Stomach (tissue), 9 donors: Measurements from ENCODE around the gene NCOR1. TPM values are rescaled to one million over a fixed set of nuclear protein-coding genes. Genes with fewer than 3 reads are reported as not detected.
A peak's percentile ranks its signal among the peaks of the same experiment; 100 is the strongest.

Source experiments
- DNase-seq, 2 donors: peaks; one replicate each; pipeline versions ENCODE4 v3.0.0 to v3.0.0-alpha.2; 2013 to 2019
- H3K27ac ChIP-seq, 5 donors: fragments of 200-600 bp in 4 of 5; sonication (generic) in 4 of 5; one replicate each; pipeline ENCODE4 v1.5.1; 2013 to 2019; ENCODE audit warnings: mild to moderate bottlenecking in 1 of 5, moderate library complexity in 1 of 5
- H3K27me3 ChIP-seq, 3 donors: fragments of 200-600 bp; sonication (generic); one replicate each; pipeline ENCODE4 v1.5.1; 2017 to 2019; ENCODE audit warnings: mixed run types in 1 of 3
- H3K36me3 ChIP-seq, 4 donors: fragments of 200-600 bp; sonication (generic); 1 replicate in 3 of 4; 2 replicates in 1 of 4; pipeline ENCODE4 v1.5.1; 2016 to 2019
- H3K4me1 ChIP-seq, 4 donors: fragments of 200-600 bp; sonication (generic); one replicate each; pipeline ENCODE4 v1.5.1; 2016 to 2019
- H3K4me3 ChIP-seq, 4 donors: fragments of 200-600 bp; sonication (generic) in 3 of 4; one replicate each; pipeline ENCODE4 v1.5.1; 2016 to 2019; ENCODE audit warnings: mild to moderate bottlenecking in 1 of 4
- H3K9me3 ChIP-seq, 4 donors: fragments of 200-600 bp; sonication (generic); one replicate each; pipeline ENCODE4 v1.5.1; 2016 to 2019
- EP300 ChIP-seq: sonication (generic); formaldehyde crosslinking; IDR thresholded peaks from one replicate; pipeline ENCODE4 v1.6.1; 2017; ENCODE audit warnings: antibody characterized with exemption
- POLR2A ChIP-seq, 4 donors: fragments of 450-650 bp; IDR thresholded peaks; one replicate each; pipeline ENCODE4 v1.6.1; 2016; ENCODE audit warnings: antibody characterized with exemption in 4 of 4, control low read depth in 2 of 4, mild to moderate bottlenecking in 1 of 4, moderate library complexity in 1 of 4
- POLR2AphosphoS5 ChIP-seq, 3 donors: sonication (generic); formaldehyde crosslinking; IDR thresholded peaks; one replicate each; pipeline ENCODE4 v1.6.1; 2016; ENCODE audit warnings: antibody characterized with exemption in 3 of 3
- WGBS, 5 donors: extraction: QIAGEN DNeasy Blood & Tissue Kit in 3 of 5; methylation state at CpG; one replicate each; pipeline versions ENCODE4 v1.1.5 to v1.1.7; 2013 to 2018; 5-methylcytosine and 5-hydroxymethylcytosine counted together
- intact Hi-C: fragments of 100-400 bp; cut with DNase I; formaldehyde crosslinking; loops from one replicate; pipeline ENCODE4 v1.15.1; 2023; ENCODE audit warnings: low total_unique reads
- polyA plus RNA-seq, 3 donors: library from polyadenylated mRNA; stranded (reverse); fragments of 200-250 nt; gene quantifications; one replicate each; pipeline ENCODE4 v1.2.3, GENCODE V29; 2013
- total RNA-seq, 5 donors: library from RNA; depleted of rRNA; stranded (reverse); fragments of >200 nt; gene quantifications; one replicate each; pipeline versions ENCODE4 v1.1.0 to v1.2.3, GENCODE V29; 2014 to 2016
- TF ChIP-seq, protein P1 (sequence below), 7 experiments: fragments of 450-650 bp in 4 of 7; fragments of 200-600 bp in 3 of 7; sonication (generic) in 3 of 7; IDR thresholded peaks; one replicate each; pipeline ENCODE4 v1.5.1; 2016 to 2019; ENCODE audit warnings: antibody characterized with exemption in 7 of 7, control low read depth in 2 of 7, mild to moderate bottlenecking in 1 of 7
- donor health status: healthy with polysubstance abuse.
- donor health status: Bipolar disorder and iron deficiency.
- donor health status: healthy.

The NCOR1 gene
- total and polyA plus RNA-seq, 8 donors: 28.7 to 444 (median 255) TPM

DNA sequence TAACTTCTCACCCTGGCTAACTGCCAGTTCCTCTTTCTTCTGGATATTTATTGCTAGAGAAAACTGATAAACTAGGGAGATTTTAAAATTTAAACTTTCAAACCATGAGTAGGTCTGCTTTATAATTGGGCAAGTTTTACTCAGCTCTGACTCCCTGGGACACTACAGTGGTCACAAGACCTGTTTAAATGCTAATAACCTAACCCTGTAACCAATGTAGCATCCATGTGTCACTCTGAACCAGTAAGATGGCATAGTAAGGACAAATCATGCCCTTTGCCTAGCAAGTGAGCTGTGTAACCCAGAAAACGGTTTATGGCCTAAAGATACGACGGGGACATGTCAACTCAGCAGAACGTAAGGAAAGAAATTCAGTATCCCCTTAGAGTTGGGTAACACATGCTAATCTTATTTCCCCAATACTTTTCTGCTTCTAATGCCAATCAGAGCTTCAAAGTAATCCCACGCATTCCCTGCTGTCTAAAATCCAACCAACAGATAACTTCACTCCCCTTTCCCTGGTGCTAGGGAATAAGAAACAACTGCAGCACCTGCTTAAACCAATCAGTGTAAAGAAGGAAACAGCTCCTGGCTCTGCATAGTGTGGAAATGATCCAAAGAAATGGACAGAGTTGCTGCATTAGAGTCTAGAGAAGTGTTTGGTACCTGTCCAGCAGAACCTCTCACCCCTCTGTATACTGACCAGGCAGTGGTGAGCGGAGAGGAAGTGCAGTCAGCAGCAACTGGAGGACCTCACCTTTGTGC, 85.7 kb downstream of the NCOR1 start:
- WGBS, 5 donors: 77 to 96% (median 90%) methylated on average over 6 of the region's 6 CpGs
- no peaks in the 10 kb centered on the region for H3K27me3 ChIP-seq
- DNase-seq: no peak
- peak overlapping the region in 1 of 5 donors; percentile 6 for H3K27ac ChIP-seq
- H3K9me3 ChIP-seq: no peaks in the 10 kb centered on the region
- TF ChIP-seq EP300 (no peak), POLR2AphosphoS5 (IDR thresholded peaks at IDR 0.05) (no peak), POLR2A (IDR thresholded peaks at IDR 0.05) (no peak)
- TF ChIP-seq, protein P1, sequence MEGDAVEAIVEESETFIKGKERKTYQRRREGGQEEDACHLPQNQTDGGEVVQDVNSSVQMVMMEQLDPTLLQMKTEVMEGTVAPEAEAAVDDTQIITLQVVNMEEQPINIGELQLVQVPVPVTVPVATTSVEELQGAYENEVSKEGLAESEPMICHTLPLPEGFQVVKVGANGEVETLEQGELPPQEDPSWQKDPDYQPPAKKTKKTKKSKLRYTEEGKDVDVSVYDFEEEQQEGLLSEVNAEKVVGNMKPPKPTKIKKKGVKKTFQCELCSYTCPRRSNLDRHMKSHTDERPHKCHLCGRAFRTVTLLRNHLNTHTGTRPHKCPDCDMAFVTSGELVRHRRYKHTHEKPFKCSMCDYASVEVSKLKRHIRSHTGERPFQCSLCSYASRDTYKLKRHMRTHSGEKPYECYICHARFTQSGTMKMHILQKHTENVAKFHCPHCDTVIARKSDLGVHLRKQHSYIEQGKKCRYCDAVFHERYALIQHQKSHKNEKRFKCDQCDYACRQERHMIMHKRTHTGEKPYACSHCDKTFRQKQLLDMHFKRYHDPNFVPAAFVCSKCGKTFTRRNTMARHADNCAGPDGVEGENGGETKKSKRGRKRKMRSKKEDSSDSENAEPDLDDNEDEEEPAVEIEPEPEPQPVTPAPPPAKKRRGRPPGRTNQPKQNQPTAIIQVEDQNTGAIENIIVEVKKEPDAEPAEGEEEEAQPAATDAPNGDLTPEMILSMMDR (IDR thresholded peaks at IDR 0.05): no peak
- no peak overlapping the region for H3K4me3 ChIP-seq
- H3K4me1 ChIP-seq: peaks cover 0 to 16% (median 8%) of the 10 kb centered on the region in 4 donors
- peaks cover 18 to 84% (median 71%) of the 10 kb centered on the region in 4 donors for H3K36me3 ChIP-seq
- intact Hi-C loops: no loop called here

DNA sequence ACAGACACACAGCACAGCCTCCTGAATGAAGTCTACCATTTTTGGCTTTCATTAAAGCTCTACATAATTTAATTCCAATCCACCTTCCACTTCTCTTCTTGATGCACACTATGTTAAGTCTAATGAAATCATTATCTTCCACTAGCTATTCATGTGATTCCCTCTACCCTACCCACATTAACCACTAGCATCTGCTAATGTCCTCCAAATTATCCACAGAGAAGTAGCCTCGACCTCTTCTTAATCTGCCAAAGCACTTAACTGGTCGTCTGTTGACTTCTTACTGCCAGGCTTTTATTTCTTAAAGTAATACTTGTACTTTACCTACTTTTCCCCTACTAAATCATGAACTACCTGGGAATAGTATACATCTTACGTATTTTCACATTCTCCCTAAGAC, 91.8 kb downstream of the NCOR1 start:
- Histone ChIP-seq H3K27ac (no peak overlapping the region), H3K4me1 (no peaks in the 10 kb centered on the region), H3K9me3 (no peaks in the 10 kb centered on the region), H3K27me3 (no peaks in the 10 kb centered on the region), H3K4me3 (no peak overlapping the region), H3K36me3 (peaks cover 23 to 92% (median 76%) of the 10 kb centered on the region in 4 donors)
- TF ChIP-seq POLR2AphosphoS5 (IDR thresholded peaks at IDR 0.05): no peak
- TF ChIP-seq EP300: no peak
- TF ChIP-seq, protein P1 (IDR thresholded peaks at IDR 0.05): no peak
- no peak for TF ChIP-seq POLR2A (IDR thresholded peaks at IDR 0.05)
- intact Hi-C loops: no loop called here
- no peak for DNase-seq
- 83 to 91% (median 88%) methylated on average over 3 of the region's 3 CpGs for WGBS, 5 donors

DNA sequence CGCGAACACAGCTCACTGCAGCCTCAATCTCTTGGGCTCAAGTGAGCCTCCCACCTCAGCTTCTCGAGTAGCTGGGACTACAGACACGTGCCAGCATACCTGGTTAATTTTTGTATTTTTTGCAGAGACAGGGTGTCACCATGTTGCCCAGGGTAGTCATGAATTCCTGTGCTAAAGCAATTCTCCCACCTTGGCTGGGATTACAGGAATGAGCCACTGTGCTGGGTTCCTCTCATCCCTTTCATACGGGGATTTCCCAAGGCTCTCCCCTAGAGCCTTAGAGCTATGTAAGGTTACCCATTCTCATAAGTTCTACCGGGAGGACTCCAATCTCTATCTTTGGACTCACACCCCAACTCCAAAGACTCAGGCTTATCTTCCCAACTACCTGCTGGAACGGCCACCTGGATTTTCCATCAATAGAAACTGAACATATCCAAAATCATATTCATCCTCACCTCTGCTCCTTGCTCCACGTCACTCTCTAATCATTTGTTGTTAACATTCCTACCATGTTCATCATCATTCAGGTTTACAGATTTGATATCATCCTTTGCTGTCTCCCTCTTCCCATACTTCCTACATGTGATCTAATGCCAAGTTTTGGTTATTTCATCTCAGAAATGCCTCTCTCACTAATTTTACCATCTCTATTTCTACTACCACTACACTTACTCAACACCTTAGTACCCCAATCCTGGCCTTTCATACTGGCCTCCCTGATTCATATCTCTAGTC, 92.5 kb downstream of the NCOR1 start:
- H3K9me3 ChIP-seq: no peaks in the 10 kb centered on the region
- H3K27ac ChIP-seq: no peak overlapping the region
- TF ChIP-seq POLR2A (IDR thresholded peaks at IDR 0.05) (no peak), POLR2AphosphoS5 (IDR thresholded peaks at IDR 0.05) (no peak)
- TF ChIP-seq, protein P1 (IDR thresholded peaks at IDR 0.05): no peak
- H3K27me3 ChIP-seq: no peaks in the 10 kb centered on the region
- no peak for DNase-seq
- intact Hi-C loops: no loop called here
- H3K4me1 ChIP-seq: no peaks in the 10 kb centered on the region
- no peak overlapping the region for H3K4me3 ChIP-seq
- 81 to 93% (median 91%) methylated on average over 7 to 8 of the region's 8 CpGs for WGBS, 5 donors
- H3K36me3 ChIP-seq: peaks cover 28 to 92% (median 76%) of the 10 kb centered on the region in 4 donors

DNA sequence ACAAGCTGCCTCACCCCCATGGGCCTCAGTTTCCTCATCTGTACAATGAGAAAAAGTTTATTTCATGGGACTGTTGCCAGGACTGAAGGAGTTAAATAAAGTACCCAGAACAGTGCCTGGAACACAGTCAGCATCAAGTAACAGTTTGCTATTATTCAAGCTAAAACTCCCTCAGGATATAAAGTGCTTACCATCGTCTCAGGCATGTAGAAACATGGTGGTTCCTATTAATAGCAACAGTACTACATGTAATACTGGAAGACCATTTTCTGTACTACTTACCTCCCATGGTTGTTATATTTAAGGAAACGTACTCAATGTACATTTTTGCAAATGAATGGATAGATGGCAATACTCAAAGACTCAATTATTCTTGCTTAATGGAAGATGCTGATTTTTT, 93.4 kb downstream of the NCOR1 start:
- H3K36me3 ChIP-seq: peaks cover 36 to 95% (median 82%) of the 10 kb centered on the region in 4 donors
- DNase-seq: no peak
- H3K4me3 ChIP-seq: no peak overlapping the region
- no peaks in the 10 kb centered on the region for H3K4me1 ChIP-seq
- no peaks in the 10 kb centered on the region for H3K27me3 ChIP-seq
- H3K9me3 ChIP-seq: no peaks in the 10 kb centered on the region
- 59 to 89% (median 68%) methylated on average over 2 of the region's 2 CpGs for WGBS, 5 donors
- intact Hi-C loops: no loop called here
- no peak overlapping the region for H3K27ac ChIP-seq
- TF ChIP-seq EP300 (no peak), POLR2AphosphoS5 (IDR thresholded peaks at IDR 0.05) (no peak), POLR2A (IDR thresholded peaks at IDR 0.05) (no peak)
- TF ChIP-seq, protein P1 (IDR thresholded peaks at IDR 0.05): no peak
